Heart left ventricle (tissue), 13 donors: ENCODE measurements around the gene DLGAP4.

Source experiments
- POLR2A ChIP-seq, 2 donors: fragments of 450-650 bp; IDR thresholded peaks; one replicate each; pipeline ENCODE4 v1.6.1; 2017; ENCODE audit warnings: antibody characterized with exemption in 2 of 2, mild to moderate bottlenecking in 2 of 2, moderate library complexity in 2 of 2
- TF ChIP-seq, protein P1 (sequence below), 12 donors: fragments of 200-600 bp; sonication (generic) in 4 of 12; IDR thresholded peaks; one replicate each; pipeline versions ENCODE4 v1.5.0 to v1.8.0; 2018 to 2022; ENCODE audit warnings: antibody characterized with exemption in 12 of 12, mild to moderate bottlenecking in 5 of 12
- donor health status: ischemic (EF 13 %, LVEDD 7.1; RV severe dilation, severe dysfunction).
- donor health status: DM: no; HTN: yes; CAD: no.
- donor health status: DM: no; HTN: no; CAD: no.
- donor health status: ischemic (EF 25% LVEDD 6.9; RV normal size, moderate dysfunction).
- donor health status: ischemic (EF 25% LVEDD 5.7; RV mildly dilated, moderate dysfunction).
- donor health status: ischemic (EF 35%, LVEDD 5.7; RV mildly dilated, moderate dysfunction).
- donor health status: nonischemic (EF 11% LVEDD 7.7; RV severe dilation, severe dysfunction).
- donor health status: DM: yes; HTN: yes; CAD: no.
- donor health status: PGD.
- donor health status: ischemic (EF 29% LVEDD 5.4; RV normal size, mild dysfunction).
- donor health status: nonischemic (EF 23%, LVEDD 6.1; RV moderate dilation, normal function).

DNA sequence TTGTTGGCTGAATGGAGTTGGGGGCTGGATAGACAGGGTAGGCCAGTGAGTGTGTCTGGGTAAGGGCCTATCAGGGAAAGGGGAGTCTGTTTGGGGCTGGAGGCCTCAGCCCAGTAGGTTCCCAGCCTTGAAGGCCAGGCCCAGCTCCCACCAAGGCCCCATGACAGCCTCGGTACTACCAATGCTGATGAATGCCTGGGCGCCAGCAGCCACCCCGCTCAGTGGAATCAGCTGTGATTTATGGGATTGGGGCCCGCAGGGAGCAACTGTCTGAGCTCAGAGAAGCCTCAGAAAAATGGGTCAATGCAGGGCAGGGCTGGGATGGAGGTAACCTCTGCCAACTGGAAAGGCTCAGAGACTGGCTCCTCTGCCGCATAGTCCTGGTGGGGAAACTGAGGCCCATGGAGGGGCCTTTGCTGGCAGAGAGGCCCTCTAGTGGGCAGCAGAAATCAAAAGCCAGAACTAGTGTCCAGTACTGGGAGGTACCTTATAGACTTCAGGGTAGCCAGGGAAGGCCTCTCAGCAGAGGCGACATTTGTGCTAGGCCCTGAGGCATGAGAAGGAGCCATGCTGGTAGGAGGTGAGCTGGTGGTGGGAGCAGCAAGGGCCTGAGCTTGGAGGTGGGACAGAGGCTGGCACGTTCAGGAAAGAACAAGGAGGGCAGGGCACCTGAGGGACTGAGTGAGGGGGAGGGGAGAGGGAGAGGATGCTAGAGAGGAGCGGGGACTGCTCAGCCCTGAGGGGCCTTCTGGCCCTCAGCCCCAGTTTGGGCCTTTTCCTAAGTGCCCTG, 36.4 kb downstream of the DLGAP4 start:
- TF ChIP-seq, protein P1, sequence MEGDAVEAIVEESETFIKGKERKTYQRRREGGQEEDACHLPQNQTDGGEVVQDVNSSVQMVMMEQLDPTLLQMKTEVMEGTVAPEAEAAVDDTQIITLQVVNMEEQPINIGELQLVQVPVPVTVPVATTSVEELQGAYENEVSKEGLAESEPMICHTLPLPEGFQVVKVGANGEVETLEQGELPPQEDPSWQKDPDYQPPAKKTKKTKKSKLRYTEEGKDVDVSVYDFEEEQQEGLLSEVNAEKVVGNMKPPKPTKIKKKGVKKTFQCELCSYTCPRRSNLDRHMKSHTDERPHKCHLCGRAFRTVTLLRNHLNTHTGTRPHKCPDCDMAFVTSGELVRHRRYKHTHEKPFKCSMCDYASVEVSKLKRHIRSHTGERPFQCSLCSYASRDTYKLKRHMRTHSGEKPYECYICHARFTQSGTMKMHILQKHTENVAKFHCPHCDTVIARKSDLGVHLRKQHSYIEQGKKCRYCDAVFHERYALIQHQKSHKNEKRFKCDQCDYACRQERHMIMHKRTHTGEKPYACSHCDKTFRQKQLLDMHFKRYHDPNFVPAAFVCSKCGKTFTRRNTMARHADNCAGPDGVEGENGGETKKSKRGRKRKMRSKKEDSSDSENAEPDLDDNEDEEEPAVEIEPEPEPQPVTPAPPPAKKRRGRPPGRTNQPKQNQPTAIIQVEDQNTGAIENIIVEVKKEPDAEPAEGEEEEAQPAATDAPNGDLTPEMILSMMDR (IDR thresholded peaks at IDR 0.05) = no peak
- no peak for TF ChIP-seq POLR2A (IDR thresholded peaks at IDR 0.05)
